ENCODE data around the gene NRXN2.

DNA sequence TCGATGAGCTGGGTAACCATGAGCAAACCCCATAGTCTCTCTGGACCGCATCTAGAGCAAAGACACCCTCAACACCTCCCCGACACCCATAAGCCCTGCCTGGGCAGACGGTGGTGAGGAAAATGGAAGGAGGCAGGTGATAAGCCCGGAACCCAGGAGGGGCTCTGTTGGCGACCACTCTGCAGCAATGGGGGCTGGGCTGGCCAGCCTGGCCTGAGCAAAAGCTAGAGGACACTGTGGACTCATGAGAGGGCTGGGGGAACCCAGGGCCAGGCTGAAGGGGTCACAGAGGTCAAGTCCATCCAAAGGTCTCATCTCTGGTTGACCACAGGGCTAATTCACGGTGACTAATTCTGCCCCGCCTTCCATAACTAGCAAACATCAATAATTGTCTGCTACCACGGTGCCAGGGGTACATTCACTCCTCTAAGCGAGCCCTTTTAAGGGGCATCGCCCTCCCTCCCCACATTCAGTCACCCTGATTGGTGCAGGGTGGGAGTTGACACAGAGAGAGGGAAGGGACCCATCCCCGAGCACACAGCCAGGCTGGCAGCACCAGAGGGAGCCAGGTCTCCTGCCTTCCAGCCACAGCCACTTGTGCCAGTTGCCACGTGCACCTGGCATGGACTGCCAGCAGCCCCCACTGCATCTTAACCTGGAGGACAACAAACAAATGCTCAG, 32.8 kb upstream of the NRXN2 start:
- no peak for TF ChIP-seq EZH2 (IDR thresholded peaks at IDR 0.05; ENCODE audit: borderline replicate concordance, low read depth, low read length, severe bottlenecking)
- TF ChIP-seq, protein P1, sequence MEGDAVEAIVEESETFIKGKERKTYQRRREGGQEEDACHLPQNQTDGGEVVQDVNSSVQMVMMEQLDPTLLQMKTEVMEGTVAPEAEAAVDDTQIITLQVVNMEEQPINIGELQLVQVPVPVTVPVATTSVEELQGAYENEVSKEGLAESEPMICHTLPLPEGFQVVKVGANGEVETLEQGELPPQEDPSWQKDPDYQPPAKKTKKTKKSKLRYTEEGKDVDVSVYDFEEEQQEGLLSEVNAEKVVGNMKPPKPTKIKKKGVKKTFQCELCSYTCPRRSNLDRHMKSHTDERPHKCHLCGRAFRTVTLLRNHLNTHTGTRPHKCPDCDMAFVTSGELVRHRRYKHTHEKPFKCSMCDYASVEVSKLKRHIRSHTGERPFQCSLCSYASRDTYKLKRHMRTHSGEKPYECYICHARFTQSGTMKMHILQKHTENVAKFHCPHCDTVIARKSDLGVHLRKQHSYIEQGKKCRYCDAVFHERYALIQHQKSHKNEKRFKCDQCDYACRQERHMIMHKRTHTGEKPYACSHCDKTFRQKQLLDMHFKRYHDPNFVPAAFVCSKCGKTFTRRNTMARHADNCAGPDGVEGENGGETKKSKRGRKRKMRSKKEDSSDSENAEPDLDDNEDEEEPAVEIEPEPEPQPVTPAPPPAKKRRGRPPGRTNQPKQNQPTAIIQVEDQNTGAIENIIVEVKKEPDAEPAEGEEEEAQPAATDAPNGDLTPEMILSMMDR (IDR thresholded peaks at IDR 0.05; ENCODE audit: extremely low read depth in 1 of 2, insufficient read depth in 1 of 2, low read depth in 1 of 2, low read length in 2 of 2) = no peak
- no peak for TF ChIP-seq MYC (IDR thresholded peaks at IDR 0.05; ENCODE audit: low read depth, low read length)
- TF ChIP-seq POLR2AphosphoS5 (IDR thresholded peaks at IDR 0.05; ENCODE audit: insufficient read depth, low read depth, low read length) = no peak
- TF ChIP-seq, protein P2, sequence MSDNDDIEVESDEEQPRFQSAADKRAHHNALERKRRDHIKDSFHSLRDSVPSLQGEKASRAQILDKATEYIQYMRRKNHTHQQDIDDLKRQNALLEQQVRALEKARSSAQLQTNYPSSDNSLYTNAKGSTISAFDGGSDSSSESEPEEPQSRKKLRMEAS (IDR thresholded peaks at IDR 0.05; ENCODE audit: insufficient read depth, insufficient read length) = no peak
- TF ChIP-seq GATA2 (IDR thresholded peaks at IDR 0.05; ENCODE audit: insufficient read depth, insufficient read length, low read depth, low read length) = no peak
- no peak for TF ChIP-seq POLR2A (IDR thresholded peaks at IDR 0.05; ENCODE audit: low read depth, low read length)
- no peak for TF ChIP-seq FOS (IDR thresholded peaks at IDR 0.05; ENCODE audit: borderline replicate concordance, insufficient read depth, low read length)

All from endothelial cell of umbilical vein (primary cell).